HG03521 (cell line): ENCODE data around the gene AGBL4.

ENCODE experiments used
- ATAC-seq: cut with Tn5 transposase; IDR thresholded peaks from one replicate; pipeline ENCODE4 v1.9.1; 2021; ENCODE audit warnings: mild to moderate bottlenecking, moderate library complexity; ENCODE audit not compliant: unreplicated experiment

The AGBL4 gene

GRCh38 chr1:48916130-48917069 is 1107.4 kb downstream of the AGBL4 start:
- no peak for ATAC-seq

DNA sequence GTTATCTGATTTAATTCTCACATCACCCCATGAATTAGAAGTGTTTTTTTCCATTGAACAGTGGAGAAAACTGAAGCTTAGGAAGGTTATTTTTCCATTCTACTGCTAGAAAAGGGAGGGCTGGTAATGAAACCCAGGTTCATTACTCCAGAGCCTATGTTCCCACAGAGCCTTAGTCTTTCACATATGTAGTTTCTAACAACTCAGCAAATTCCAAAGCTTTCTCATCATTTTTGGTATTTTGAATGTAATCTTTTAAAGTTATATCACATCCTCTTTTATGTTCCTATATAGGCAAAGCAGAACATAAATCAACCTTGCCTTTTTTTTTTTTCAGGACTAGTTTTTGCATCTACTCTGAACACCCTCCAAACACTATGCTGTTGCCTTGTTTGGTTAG is 1115.1 kb downstream of the AGBL4 start:
- ATAC-seq = no peak

DNA sequence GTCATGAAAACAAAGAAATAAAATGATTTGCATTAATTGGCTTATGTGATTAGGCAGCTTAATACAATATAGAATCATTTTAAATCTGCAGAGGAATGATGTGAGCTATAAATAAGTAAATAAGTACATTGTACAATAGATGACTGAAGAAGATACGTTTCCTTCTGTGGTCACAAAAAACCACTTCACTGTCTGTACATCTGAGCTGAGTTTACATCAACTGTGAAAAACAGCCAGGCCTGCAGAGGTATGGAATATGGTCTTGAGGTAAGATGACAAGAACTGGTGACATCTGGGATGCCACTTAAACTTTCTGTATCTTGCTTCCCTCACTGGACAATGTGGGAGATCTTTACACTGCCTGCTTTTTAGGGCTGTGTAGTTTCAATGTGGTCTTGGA is 1117.0 kb downstream of the AGBL4 start:
- no peak for ATAC-seq

DNA sequence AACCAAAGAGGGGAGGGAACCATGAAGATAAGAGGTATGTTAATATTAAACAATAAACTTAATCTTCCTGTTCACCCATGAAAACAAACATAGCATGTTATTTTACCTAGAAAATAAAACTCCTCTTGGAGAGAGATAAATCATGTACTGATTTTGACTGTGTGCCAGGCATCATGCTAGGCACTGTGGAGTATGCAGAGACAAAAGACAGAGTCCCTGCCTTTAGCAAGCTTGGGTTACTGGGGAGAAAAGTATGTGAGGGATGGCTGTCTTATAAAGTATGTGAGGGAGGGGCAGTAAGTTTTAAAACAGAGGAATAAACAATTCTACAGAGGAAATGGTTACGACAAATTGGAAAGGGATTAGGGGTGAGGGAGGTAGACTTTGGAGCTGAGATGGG is 1117.6 kb downstream of the AGBL4 start:
- ATAC-seq = no peak

- no peak for ATAC-seq
Measured at GRCh38 chr1:48903291-48903690, 1120.5 kb downstream of the AGBL4 start.

- no peak for ATAC-seq
Measured at GRCh38 chr1:48898894-48899293, 1124.9 kb downstream of the AGBL4 start.

- ATAC-seq = no peak
Measured at GRCh38 chr1:48889615-48890014, 1134.1 kb downstream of the AGBL4 start.

- no peak for ATAC-seq
Measured at GRCh38 chr1:48889082-48889481, 1134.7 kb downstream of the AGBL4 start.

- no peak for ATAC-seq
Measured at GRCh38 chr1:48887796-48888195, 1136.0 kb downstream of the AGBL4 start.

- ATAC-seq = no peak
Measured at GRCh38 chr1:48882020-48882419, 1141.7 kb downstream of the AGBL4 start.

GRCh38 chr1:48878191-48878940 is 1145.4 kb downstream of the AGBL4 start:
- ATAC-seq = no peak

- no peak for ATAC-seq
Measured at GRCh38 chr1:48876330-48876785, 1147.4 kb downstream of the AGBL4 start.

GRCh38 chr1:48875552-48876329 is 1148.0 kb downstream of the AGBL4 start:
- ATAC-seq = no peak

GRCh38 chr1:48873944-48874343 is 1149.8 kb downstream of the AGBL4 start:
- ATAC-seq = no peak

DNA sequence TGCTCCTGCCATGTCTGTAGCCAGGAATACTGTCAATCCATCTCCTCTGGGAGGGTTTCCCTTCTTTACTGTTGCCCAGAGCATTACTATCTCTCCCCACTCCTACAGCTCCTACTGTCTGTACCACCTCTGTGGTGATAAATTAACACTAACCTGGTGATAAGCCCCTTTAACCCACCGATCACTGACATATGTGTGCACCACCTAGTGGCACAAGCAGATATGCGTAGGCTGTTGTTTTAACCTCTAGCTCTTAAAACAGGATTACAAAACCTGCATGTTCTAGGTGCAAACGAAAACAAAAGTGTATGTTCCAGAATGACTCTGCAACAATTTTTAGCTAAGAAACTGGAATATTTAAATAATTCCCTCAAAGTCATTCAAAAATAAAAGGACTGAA is 1153.2 kb downstream of the AGBL4 start:
- ATAC-seq = peak; percentile 51

DNA sequence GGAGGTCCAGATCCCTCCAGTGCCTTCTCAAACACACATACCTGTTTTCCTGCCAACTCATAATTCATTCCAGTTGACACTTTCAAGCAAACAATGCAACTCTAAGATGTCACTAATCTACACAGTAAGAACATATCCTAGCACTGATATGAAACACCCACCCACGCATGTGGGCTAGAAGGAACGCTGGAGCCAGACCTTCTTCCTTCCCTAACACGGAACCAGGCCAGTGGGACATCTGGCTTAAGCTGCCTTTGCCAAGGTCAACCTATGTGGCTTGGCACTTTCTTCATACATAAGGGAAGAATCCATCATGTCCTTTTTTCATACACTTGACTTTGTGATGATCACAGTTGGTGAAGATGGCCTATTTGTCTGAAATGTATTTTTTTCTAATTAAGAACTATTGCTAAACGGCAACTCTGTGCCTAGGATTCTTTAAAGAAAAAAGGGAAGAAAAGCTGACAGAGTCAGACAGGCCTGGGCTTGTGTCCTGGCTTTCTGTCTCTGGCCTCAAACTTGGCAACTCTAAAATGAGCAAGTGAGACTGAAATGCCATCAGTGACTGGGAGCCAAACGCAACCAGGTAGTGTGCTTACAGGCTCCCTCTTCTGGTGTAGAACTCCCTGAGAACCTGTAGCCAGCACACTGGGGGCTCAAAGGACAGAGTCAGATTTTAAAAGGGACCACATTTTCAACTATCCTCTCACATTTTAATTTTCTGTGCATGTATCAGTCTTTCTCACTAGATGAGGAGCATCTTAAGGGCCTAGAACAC is 1154.4 kb downstream of the AGBL4 start:
- ATAC-seq = no peak

DNA sequence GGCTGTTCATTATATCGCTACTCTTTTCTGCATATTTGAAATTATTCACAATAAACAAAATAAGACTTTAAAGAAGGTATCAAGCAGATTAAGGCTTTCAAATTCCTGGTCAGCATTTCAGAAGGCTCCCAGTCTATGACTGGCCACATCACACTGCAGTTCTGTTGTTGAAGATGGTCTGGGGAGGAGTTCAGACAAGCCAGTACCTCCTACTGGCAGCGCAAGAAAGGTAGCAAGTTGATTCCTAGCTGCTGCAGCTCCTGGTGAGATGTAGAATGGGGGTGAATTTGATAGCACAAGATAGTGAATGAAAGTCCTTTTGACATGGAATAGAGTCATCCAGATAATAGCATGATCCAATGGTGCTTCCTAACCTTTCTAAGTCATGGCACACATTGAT is 1158.8 kb downstream of the AGBL4 start:
- ATAC-seq = no peak

DNA sequence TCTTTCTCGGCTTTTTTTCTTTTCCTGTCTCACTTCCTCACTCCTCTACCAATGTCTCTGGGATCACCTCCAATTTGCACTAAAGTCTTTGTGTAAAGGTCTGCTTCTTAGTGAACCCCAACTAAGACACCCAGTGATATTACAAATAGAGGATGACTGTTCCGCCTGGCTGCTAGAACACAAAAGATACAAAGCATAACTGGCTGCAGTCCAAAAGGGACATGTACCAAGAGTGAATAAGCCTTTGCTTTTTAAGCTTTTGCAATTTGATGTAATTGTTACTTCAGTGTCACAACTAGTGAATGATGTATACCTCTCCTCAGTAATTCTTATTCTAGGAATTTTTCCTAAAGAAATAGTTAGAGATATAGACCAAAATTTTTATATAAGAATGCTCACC is 1164.3 kb downstream of the AGBL4 start:
- no peak for ATAC-seq

GRCh38 chr1:48858200-48858920 is 1165.4 kb downstream of the AGBL4 start:
- no peak for ATAC-seq

DNA sequence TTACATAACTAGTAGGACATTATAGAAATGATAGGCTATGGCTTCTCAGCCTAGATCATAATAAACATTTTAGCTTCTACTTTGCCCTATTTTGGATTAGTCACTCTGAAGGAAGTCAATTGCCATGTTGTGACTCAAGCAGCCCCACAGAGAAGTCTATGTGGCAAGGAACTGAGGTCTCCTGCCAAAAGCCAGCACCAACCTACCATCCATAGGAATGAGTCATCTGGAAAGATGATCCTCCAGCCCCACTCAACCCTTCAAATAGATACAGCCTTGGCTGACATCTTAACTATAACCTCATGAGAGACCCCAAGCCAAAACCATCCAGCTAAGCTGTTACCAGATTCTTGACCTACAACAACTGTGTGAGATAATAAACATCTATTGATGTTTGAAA is 1170.7 kb downstream of the AGBL4 start:
- no peak for ATAC-seq
